Stimulated activated CD8-positive, alpha-beta memory T cell treated with anti-CD3 and anti-CD28 coated beads, Interleukin-2, amount 100 ng/mL, for 1 hour (primary cell): ENCODE results near the gene RBMS3.
"Not testable (repeated sequence)": the region's sequence is repeated elsewhere in the genome, so short reads cannot be mapped to it uniquely, and the experiment has no call there.

Experiments used
- DNase-seq, 2 donors: peaks; one replicate each; pipeline ENCODE4 v3.0.0-alpha.2; 2020; ENCODE audit warnings: low read depth in 2 of 2

RBMS3 gene

GRCh38 chr3:29312395-29312794, 31.5 kb downstream of the RBMS3 start:
- no peak for DNase-seq

GRCh38 chr3:29312960-29313452, 32.1 kb downstream of the RBMS3 start:
- no peak for DNase-seq

GRCh38 chr3:29313981-29314726, 33.3 kb downstream of the RBMS3 start:
- DNase-seq, result no peak

- DNase-seq, result no peak
Measured at GRCh38 chr3:29314727-29315088, 33.8 kb downstream of the RBMS3 start.

GRCh38 chr3:29317659-29318173, 36.8 kb downstream of the RBMS3 start:
- DNase-seq, result no peak

- no peak for DNase-seq
Measured at GRCh38 chr3:29318251-29318650, 37.4 kb downstream of the RBMS3 start.

GRCh38 chr3:29319262-29319661, 38.4 kb downstream of the RBMS3 start:
- no peak for DNase-seq

- DNase-seq, result no peak
Measured at GRCh38 chr3:29319798-29320197, 38.9 kb downstream of the RBMS3 start.

- no peak for DNase-seq
Measured at GRCh38 chr3:29322586-29322985, 41.7 kb downstream of the RBMS3 start.

- no peak for DNase-seq
Measured at GRCh38 chr3:29324180-29324651, 43.3 kb downstream of the RBMS3 start.

- not testable (repeated sequence) for DNase-seq
Measured at GRCh38 chr3:29326540-29326939, 45.7 kb downstream of the RBMS3 start.

- DNase-seq, result no peak
Measured at GRCh38 chr3:29329986-29330890, 49.4 kb downstream of the RBMS3 start.

- DNase-seq, result no peak
Measured at GRCh38 chr3:29331035-29331434, 50.2 kb downstream of the RBMS3 start.

- DNase-seq, result no peak
Measured at GRCh38 chr3:29331456-29332194, 50.8 kb downstream of the RBMS3 start.

GRCh38 chr3:29332195-29332637, 51.3 kb downstream of the RBMS3 start:
- DNase-seq, result no peak

GRCh38 chr3:29333576-29333975, 52.7 kb downstream of the RBMS3 start:
- no peak for DNase-seq

GRCh38 chr3:29334706-29335105, 53.8 kb downstream of the RBMS3 start:
- DNase-seq, result no peak

GRCh38 chr3:29335438-29335837, 54.6 kb downstream of the RBMS3 start:
- no peak for DNase-seq

- no peak for DNase-seq
Measured at GRCh38 chr3:29335943-29336342, 55.1 kb downstream of the RBMS3 start.

GRCh38 chr3:29337565-29337964, 56.7 kb downstream of the RBMS3 start:
- DNase-seq, result no peak

- DNase-seq, result no peak
Measured at GRCh38 chr3:29338377-29338776, 57.5 kb downstream of the RBMS3 start.
